RWPE1 (cell line): ENCODE measurements around the gene EML2.

Experiments used
- CTCF ChIA-PET: fragments of 350-600 bp; sonication (Branson Sonifier 250); formaldehyde crosslinking; extraction: SDS; loops from one replicate; lab custom pipeline; 2021; lab: Yijun Ruan, JAX
- POLR2A ChIA-PET: fragments of 400-600 bp; formaldehyde crosslinking; extraction: SDS; loops from one replicate; lab custom pipeline; 2020; ENCODE audit warnings: antibody characterized with exemption; ENCODE audit not compliant: low non-redundant PET; lab: Yijun Ruan, JAX
- DNase-seq: peaks from one replicate; pipeline ENCODE4 v3.0.0; 2012; ENCODE audit warnings: low spot score
- H3K27ac ChIP-seq: fragments of 450-650 bp; 2 replicates; pipeline ENCODE4 v1.5.1; 2017
- TF ChIP-seq, protein P1 (sequence below): fragments of 450-650 bp; conservative IDR thresholded peaks from 2 replicates; pipeline ENCODE4 v1.5.1; 2017; ENCODE audit warnings: low read depth, mild to moderate bottlenecking

Gene EML2

GRCh38 chr19:45560686-45561085, 78.5 kb downstream of the EML2 start:
- no peak for DNase-seq
- ChIA-PET CTCF (no interaction called here), POLR2A (no interaction called here)
- H3K27ac ChIP-seq: peak overlapping the region; percentile 9; the same call in 1 of the 2 replicates
- TF ChIP-seq, protein P1, sequence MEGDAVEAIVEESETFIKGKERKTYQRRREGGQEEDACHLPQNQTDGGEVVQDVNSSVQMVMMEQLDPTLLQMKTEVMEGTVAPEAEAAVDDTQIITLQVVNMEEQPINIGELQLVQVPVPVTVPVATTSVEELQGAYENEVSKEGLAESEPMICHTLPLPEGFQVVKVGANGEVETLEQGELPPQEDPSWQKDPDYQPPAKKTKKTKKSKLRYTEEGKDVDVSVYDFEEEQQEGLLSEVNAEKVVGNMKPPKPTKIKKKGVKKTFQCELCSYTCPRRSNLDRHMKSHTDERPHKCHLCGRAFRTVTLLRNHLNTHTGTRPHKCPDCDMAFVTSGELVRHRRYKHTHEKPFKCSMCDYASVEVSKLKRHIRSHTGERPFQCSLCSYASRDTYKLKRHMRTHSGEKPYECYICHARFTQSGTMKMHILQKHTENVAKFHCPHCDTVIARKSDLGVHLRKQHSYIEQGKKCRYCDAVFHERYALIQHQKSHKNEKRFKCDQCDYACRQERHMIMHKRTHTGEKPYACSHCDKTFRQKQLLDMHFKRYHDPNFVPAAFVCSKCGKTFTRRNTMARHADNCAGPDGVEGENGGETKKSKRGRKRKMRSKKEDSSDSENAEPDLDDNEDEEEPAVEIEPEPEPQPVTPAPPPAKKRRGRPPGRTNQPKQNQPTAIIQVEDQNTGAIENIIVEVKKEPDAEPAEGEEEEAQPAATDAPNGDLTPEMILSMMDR: no peak

DNA sequence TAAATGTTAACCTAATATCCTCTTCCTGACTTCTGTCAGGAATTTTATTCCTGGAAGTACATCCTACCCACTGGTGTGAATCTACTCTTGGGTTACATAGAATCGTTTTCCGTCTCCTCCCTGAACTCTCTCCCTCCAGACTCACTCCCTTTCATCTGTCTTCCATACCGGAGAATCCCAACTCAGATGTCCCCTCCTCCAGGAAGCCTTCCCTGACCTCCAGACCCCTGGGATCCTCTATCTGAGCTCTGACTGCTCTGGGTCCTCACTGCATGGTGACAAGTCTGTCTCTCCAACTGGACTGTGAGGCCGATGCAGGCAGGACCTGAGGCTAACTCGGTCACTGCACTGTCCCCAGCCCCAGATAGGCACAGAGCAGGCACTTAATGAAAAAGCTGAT, 79.2 kb downstream of the EML2 start:
- peak overlapping the region; percentile 9; the same call in 1 of the 2 replicates for H3K27ac ChIP-seq
- POLR2A ChIA-PET: no interaction called here
- TF ChIP-seq, protein P1: no peak
- no peak for DNase-seq
- CTCF ChIA-PET: interaction anchor here (0.6 kb wide), 1 partner anchor 720 kb away, joined by 6 read pairs; no protein-coding TSS in a partner anchor
